HG02798 (cell line): ENCODE measurements around the gene PNPLA6.
"Not testable (repeated sequence)": the region's sequence is repeated elsewhere in the genome, so short reads cannot be mapped to it uniquely, and the experiment has no call there.

ENCODE experiments used
- ATAC-seq: cut with Tn5 transposase; IDR thresholded peaks from one replicate; pipeline ENCODE4 v1.9.1; 2021; ENCODE audit warnings: mild to moderate bottlenecking; ENCODE audit not compliant: unreplicated experiment, poor library complexity

Gene PNPLA6

DNA sequence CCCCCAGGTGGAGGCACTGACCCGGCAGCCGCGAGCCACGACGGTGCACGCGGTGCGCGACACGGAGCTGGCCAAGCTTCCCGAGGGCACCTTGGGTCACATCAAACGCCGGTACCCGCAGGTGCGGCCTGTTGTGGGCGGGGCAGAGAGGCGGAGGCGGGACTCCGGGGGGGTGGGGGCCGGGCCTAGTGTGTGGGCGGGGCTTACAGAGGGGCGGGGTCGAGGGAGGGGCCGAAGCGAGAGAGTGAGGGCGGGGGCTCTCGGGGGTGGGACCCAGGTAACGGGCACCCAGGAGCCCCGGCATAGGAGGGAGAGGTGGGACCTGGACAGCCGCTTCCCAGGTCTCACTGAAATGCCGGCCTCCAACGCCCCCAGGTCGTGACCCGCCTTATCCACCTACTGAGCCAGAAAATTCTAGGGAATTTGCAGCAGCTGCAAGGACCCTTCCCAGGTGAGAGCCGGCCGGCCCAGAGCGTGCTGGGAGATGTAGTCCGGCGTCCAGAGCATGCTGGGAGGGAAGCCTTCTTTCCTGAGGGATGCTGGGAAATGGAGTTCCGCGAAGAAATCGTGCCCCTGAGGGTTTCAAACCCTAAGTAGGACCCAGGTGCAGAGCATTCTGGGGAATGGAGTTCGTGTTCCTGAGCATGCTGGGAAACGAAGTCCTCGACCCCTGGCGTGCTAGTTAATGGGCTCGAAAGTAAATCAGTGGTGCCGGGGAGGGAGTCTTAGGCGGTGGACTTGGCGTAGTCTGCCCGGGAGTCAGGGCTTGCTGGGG lies 15.7 kb downstream of the PNPLA6 start:
- no peak for ATAC-seq

DNA sequence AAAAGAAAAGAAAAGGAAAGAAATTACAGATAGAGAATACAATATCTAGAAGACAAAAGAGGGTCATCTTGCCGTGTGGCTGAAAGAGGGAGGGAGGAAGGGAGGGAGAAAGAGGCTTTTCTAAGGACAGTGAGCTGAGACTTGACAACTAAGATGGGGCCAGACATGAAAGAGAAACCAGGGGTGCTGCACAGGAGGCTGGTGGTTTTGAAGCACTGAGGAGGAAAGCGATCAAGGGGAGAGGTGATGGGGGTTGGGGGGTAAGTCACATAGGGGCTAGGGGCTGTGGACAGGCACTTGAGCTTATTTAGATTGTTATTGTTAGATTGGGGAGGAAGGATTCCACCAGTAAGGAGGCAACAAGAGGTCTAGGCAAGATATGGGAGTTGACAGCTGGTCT lies 17.3 kb downstream of the PNPLA6 start:
- no peak for ATAC-seq

DNA sequence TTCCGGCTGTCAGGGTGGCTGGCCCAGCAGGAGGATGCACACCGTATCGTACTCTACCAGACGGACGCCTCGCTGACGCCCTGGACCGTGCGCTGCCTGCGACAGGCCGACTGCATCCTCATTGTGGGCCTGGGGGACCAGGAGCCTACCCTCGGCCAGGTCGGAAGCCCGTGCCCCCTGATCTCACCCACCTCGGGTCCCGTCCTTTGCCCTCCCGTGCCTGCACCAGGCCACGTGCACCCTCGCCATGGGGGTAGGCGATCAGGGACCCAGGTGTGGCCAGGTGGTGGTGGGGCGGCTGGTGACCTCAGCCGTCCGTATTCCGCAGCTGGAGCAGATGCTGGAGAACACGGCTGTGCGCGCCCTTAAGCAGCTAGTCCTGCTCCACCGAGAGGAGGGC lies 19.0 kb downstream of the PNPLA6 start:
- ATAC-seq, result no peak

DNA sequence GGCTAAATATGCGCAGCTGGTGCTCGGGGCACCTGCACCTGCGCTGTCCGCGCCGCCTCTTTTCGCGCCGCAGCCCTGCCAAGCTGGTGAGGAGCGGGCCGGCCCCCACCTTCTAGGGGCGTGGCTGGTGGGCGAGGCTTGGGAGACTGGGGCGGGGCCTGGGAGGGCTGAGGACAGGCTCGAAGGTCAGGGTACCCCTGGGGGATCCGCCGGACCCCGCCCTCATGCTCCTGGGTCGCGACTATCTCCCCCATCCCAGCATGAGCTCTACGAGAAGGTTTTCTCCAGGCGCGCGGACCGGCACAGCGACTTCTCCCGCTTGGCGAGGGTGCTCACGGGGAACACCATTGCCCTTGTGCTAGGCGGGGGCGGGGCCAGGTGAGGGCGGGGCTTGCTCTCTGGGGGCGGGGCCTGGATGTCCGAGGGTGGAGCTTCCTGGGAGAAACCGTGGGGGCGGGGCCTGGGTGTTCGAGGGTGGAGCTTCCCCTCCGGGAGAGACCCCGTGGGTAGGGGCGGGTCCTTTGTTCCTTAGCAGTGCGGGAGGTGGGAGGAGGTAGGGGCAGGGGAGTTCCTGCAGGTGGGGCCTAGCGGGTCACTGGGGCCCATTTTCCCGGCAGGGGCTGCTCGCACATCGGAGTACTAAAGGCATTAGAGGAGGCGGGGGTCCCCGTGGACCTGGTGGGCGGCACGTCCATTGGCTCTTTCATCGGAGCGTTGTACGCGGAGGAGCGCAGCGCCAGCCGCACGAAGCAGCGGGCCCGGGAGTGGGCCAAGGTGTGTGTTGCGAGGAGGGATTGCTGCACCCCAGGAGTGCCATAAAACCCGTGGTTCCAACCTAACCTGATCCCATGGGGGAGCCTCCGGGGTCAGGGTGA lies 19.7 kb downstream of the PNPLA6 start:
- no peak for ATAC-seq

DNA sequence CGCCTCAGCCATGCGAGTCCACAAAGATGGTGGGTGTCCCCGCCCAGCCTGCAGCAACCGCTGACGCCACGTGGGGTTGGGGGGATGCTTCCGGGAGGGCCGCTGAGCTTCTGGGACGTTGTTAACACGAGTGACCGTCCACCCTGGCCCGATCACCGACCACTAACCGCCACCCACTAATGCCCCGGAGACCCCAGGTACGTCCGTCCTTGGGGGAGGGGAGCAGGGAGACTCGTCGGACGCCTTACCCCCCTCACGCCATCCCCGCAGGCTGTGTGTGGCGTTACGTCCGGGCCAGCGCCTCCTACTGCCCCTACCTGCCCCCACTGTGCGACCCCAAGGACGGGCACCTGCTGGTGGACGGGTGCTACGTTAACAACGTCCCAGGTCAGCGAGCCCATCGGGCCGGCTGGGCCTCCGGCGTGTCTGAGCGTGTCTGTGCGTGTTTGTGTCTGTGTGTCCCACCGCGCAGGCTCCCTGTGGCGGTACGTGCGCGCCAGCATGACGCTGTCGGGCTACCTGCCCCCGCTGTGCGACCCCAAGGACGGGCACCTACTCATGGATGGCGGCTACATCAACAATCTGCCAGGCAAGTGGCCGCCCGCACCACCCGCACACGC lies 21.3 kb downstream of the PNPLA6 start:
- ATAC-seq, result no peak

DNA sequence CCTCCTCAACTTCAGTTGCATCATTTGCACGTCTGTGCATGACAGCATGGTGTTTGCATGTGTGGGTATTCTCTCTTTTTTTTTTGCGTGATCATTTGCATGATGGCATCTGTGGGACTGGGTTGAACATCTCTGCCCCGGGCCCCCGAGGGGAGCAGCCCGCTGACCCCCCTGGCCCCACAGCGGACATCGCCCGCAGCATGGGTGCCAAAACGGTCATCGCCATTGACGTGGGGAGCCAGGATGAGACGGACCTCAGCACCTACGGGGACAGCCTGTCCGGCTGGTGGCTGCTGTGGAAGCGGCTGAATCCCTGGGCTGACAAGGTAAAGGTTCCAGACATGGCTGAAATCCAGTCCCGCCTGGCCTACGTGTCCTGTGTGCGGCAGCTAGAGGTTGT lies 23.1 kb downstream of the PNPLA6 start:
- no peak for ATAC-seq

DNA sequence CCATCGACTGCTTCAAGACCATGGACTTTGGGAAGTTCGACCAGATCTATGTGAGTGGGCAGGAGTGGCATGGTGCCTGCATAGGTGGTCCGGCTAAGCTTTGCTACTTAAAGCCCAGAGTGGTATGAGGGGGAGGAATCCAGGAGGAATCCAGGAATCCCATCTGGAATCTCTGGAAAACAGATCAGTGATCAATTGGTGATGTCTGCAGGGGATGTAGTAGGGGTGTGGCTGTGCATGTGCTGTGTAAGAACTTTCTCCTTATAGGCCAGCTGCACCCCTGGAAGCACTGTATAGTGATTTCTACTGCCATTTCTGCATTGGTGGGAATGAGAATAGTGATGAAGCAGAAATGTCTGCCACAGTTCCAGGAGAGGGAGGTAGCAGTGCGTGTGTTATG lies 23.6 kb downstream of the PNPLA6 start:
- ATAC-seq, result no peak

DNA sequence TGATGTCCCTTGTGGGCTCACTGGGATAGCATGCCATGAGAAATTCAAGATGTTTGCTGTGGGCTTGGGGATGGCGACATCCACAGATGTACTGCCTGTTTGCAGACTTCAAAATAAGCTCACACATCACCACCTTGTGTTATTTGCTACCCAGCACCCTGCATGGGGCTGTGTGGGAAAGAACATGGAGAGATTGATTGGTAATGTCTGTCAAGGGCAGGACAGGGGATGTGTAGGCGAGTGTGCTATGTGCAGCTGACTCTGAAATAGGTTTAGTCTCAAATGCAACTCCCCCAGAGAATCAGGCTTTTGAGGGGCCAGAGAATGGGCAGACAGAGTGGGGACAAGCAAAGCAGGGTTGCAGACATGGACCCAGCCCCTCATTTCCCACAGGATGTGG lies 24.7 kb downstream of the PNPLA6 start:
- no peak for ATAC-seq

DNA sequence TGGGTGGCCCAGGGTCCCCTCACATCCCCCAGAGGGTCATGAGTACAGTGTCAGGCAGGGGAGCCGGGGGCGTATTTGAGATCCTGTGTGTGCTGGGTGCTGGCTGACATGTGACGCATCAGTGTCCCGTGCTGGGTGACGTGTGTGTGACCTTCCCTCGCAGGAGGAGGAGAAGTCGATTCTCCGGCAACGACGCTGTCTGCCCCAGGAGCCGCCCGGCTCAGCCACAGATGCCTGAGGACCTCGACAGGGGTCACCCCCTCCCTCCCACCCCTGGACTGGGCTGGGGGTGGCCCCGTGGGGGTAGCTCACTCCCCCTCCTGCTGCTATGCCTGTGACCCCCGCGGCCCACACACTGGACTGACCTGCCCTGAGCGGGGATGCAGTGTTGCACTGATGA lies 25.8 kb downstream of the PNPLA6 start:
- ATAC-seq, result no peak

DNA sequence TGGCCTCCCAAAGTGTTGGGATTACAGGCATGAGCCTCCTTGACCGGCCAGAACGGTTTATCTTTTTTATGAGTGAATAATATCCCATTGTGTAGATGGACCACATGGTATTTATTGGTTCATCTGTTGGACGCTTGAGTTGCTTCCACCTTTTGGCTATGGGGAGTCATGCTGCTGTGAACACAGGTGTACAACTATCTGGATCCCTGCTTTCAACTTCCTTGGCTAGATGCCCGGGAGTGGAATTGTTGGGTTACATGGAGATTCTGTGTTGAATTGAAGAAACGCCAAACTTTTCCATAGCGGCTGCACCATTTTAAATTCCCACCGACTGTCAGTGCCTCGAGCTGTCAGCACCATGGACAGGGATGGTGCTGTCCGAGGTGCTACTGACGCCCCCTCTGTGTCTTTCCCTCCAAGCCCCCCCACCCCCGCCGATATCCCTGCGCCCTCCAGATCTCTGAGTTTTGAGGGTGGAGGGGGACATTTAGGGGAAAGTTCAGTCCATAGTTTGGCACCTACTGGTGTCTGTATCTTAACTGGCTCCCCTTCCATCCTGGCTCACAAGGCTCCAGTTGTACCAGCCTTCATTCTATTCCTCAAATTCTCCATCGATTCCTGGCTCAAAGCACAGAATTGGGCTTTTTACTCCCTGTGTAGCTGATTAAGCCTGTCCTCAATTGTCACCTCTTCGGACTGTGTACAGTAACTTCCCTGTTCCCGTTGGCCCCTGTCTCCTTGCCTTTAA lies 27.3 kb downstream of the PNPLA6 start:
- no peak for ATAC-seq

DNA sequence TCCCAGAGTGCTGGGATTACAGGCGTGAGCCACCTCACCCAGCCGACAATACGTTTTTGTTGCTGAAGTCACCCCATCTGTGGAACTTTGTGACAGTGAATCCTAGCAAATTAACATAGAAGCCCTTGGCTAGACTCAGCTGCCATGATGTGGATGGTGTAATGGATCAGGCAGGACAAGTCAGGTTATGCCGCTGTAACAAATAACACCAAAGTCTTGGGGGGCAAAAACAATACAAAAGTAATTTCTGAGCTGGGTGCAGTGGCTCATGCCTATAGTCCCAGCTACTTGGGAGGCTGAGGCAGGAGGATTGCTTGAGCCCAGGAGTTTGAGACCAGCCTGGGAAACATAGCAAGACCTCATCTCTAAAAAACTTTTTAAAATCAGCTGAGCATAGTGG lies 29.3 kb downstream of the PNPLA6 start:
- ATAC-seq, result no peak

DNA sequence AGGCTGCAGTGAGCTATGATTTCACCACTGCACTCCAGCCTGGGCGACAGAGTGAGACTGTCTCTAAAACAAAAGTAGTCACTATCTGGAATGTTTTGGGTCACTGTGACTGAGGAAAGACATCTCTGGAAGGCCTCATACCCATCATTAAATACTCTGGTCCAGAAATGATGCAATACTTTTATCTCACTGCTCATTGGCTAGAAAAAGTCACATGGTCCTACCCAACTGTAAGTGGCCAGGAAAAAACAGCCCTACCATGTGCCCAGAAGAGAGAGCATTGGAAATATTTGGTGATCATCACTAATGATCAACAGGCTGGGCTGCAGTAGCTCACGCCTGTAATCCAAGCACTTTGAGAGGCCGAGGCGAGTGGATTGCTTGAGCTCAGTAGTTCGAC lies 29.8 kb downstream of the PNPLA6 start:
- no peak for ATAC-seq

DNA sequence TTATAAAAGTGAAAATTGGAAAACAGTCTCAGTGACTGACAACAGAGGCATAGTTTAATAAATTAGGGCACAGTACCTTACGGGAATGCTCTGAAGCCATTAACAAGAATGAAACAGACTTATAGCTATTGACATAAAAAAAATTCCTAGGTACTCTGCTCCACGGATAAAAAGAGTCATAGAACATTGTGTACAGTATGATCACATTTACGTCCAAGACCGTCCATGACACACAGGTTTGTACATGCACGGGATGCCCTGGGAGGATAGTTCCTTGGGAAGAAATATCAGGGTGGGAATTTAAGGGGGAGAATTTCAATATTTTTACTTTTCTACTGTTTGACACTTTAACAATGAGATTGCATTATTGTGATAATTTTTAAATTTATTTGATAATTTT lies 35.2 kb downstream of the PNPLA6 start:
- ATAC-seq, result no peak

DNA sequence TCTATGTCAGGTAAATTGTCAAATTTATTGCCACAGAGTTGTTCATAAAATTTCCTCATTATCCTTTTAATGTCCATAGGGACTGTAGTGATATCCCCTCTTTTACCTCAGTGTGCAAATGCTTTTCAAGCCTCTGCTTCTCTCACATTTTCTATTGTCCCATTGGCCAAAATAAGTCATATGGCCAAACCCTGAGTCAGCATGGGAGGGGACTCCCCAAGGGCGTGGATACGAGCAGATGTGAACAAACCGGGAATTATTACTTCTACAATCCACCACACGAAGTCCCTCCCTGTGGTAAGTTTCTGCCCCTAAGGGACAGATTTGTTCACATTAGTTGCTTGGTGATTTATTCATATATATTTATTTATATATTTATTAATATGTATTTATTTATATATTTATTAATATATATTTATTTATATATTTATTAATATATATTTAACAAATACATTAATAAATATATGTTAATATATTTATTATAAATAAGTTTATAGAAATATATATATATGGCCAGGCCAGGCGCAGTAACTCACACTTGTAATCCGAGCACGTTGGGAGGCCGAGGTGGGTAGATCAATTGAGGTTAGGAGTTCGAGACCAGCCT lies 40.0 kb downstream of the PNPLA6 start:
- no peak for ATAC-seq

DNA sequence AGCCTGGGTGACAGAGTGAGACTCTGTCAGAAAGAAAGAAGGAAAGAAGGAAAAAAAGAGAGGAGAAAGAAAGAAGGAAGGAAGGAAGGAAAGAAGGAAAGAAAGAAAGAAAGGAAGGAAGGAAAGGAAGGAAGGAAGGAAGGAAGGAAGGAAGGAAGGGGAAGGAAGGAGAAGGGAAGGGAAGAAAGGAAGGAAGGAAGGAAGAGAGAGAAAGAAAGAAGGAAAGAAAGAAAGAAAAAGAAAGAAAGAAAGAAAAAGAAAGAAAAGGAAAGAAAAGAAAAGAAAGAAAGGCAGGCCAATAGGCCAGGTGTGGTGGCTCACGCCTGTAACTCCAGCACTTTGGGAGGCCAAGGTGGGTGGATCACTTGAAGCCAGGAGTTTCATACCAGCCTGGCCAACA lies 41.9 kb downstream of the PNPLA6 start:
- ATAC-seq, result not testable (repeated sequence)

DNA sequence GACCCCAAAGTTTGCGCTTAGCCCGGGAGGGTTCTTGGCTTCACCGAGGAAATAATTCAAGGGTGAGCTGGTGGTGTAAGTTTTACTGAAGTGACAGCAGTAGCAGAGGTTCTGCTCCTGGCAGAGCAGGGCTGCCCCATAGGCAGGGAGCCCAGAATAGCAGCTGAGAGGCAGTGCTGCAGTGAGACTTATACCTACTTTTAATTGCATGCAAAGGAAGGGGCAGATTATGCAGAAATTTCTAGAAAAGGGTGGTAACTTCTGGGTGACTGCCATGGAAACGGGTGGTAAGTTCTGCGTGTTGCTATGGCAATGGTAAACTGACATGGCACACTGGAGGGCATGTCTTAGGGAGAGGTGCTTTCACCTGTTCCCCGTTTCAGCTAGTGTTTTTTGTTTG lies 42.6 kb downstream of the PNPLA6 start:
- ATAC-seq, result no peak

DNA sequence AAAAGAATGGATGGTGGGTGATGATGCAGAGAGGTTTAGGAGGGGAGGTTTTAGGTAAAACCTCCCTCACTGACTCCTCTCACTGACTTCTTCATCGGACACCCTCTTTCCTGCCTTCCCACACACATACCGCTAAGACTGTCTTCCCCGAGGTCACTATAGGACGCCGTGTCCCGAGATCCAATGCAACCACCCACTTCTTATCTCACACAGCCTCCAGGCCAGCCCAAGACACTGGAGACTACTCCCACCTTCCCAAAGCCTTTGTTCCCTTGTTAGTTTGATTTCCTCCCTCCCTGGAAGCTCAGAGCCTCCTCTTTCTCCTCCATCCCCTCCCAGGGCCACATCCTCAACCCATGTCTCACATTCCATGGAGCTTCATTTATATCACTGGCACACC lies 43.7 kb downstream of the PNPLA6 start:
- no peak for ATAC-seq

DNA sequence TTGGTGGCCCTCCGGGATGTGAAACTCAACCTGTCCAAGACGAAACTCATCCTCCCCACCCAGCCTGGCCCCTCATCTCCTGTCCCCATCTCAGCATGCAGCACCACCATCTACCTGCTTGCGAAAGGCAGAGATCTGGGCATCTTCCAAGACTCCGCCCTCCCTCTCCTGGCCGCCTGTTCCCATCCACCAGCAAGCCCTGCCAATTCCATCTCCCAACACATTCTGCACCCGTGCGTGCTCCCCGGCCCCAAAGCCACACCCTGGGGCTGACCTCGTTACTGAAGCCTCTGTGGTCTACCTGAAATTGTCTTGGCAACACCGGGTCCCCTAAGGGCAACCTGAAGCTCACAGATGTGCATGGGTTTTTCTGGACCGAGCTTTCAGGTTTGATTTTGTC lies 46.9 kb downstream of the PNPLA6 start:
- no peak for ATAC-seq

DNA sequence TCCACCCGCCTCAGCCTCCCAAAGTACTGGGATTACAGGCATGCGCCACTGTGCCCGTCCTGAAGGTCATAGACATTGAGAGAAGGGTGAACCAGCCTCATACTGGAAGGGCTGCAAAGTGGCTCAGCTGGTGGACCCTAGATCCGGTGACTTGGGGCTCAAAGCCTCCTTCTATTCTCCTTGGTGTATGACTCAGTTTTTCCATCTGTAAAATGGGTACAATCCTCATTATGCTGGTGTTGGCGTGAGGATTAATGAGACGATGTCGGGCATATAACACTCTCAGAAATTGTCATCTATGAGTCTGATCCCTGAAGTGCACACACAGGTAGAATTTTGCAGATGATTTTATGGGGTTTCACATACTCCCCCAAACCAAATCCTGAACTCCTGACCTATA lies 54.3 kb downstream of the PNPLA6 start:
- ATAC-seq, result no peak

DNA sequence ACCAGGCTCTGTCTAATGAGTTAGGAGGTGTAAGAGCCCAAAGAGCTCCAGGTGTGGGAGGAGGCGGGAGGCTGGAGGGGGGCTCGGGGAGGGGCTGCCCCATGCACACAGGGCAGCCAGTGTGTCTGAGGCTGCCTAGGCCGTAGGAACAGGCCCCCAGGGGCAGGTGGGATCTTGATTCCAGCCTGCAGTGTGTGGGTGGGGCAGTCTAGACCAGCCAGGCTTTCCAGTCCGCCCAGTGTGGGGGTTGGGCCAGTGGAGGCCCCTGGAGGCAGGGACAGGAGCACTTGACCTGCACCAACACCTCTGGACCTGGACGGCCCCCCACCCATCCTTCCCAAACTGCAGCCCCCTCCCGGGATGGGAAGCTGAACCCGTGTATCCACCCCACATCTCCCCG lies 54.7 kb downstream of the PNPLA6 start:
- ATAC-seq, result no peak
